HepG2 (cell line): ENCODE data around the gene STX8.

ENCODE experiments used
- BHLHE40 ChIP-seq: IDR thresholded peaks from 2 replicates; pipeline ENCODE4 v1.6.1; 2011; ENCODE audit warnings: low read length, improper control_type of control experiment
- CBX1 ChIP-seq: IDR thresholded peaks from one replicate; pipeline ENCODE4 v1.6.1; 2016; ENCODE audit warnings: antibody characterized with exemption, low read depth
- MTERF4 ChIP-seq: sonication (generic); formaldehyde crosslinking; IDR thresholded peaks from 2 replicates; pipeline ENCODE4 v1.8.0; 2023; ENCODE audit warnings: mild to moderate bottlenecking, missing genetic modification reagents
- SP4 ChIP-seq: sonication (generic); formaldehyde crosslinking; IDR thresholded peaks from 2 replicates; pipeline ENCODE4 v1.8.1; 2023; ENCODE audit warnings: mild to moderate bottlenecking, missing genetic modification reagents
- TAF15 ChIP-seq: fragments of 200-400 bp; formaldehyde crosslinking; IDR thresholded peaks from one replicate; pipeline ENCODE4 v1.6.1; 2018; ENCODE audit warnings: mild to moderate bottlenecking, low read depth, low read length; ENCODE audit not compliant: poor library complexity, severe bottlenecking
- ZBTB40 ChIP-seq, 2 experiments: fragments of 450-650 bp in 1 of 2; sonication (generic) in 1 of 2; formaldehyde crosslinking in 1 of 2; IDR thresholded peaks; 2 replicates each; pipeline versions ENCODE4 v1.6.1 to v1.8.0; 2016 to 2022; ENCODE audit warnings: antibody characterized with exemption in 1 of 2, mild to moderate bottlenecking in 1 of 2, missing genetic modification reagents in 1 of 2
- ZBTB49 ChIP-seq: sonication (generic); formaldehyde crosslinking; IDR thresholded peaks from 2 replicates; pipeline ENCODE4 v1.4.0; 2020; ENCODE audit warnings: missing genetic modification reagents, borderline replicate concordance
- ZKSCAN1 ChIP-seq: fragments of 150-350 bp; IDR thresholded peaks from 2 replicates; pipeline ENCODE4 v1.6.1; 2014; ENCODE audit warnings: low read length
- ZNF646 ChIP-seq: sonication (generic); formaldehyde crosslinking; IDR thresholded peaks from 2 replicates; pipeline ENCODE4 v1.9.0; 2021; ENCODE audit warnings: mild to moderate bottlenecking, missing genetic modification reagents
- TF ChIP-seq, protein P1 (sequence below): sonication (generic); formaldehyde crosslinking; IDR thresholded peaks from 2 replicates; pipeline ENCODE4 v1.5.0; 2020; ENCODE audit warnings: missing genetic modification reagents, mild to moderate bottlenecking, borderline replicate concordance
- TF ChIP-seq, protein P2 (sequence below): IDR thresholded peaks from 2 replicates; pipeline ENCODE4 v1.6.1; 2016; ENCODE audit warnings: mild to moderate bottlenecking, missing biosample characterization, missing genetic modification reagents
- TF ChIP-seq, protein P3 (sequence below): sonication (generic); formaldehyde crosslinking; IDR thresholded peaks from 2 replicates; pipeline ENCODE4 v1.4.0; 2020; ENCODE audit warnings: mild to moderate bottlenecking, missing genetic modification reagents

- TF ChIP-seq ZNF646 (CRISPR knock-in tag) (no peak), MTERF4 (CRISPR knock-in tag) (no peak), CBX1 (no peak), ZBTB40 (IDR thresholded peaks at IDR 0.05) (no peak), ZBTB40 (CRISPR knock-in tag; IDR thresholded peaks at IDR 0.05) (no peak), TAF15 (no peak), SP4 (CRISPR knock-in tag) (no peak), ZKSCAN1 (no peak), ZBTB49 (no peak), BHLHE40 (no peak)
- TF ChIP-seq, protein P1, sequence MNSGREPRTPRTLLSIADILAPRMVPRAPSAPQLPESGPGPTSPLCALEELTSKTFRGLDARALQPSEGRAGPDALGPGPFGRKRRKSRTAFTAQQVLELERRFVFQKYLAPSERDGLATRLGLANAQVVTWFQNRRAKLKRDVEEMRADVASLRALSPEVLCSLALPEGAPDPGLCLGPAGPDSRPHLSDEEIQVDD (CRISPR knock-in tag): no peak
- TF ChIP-seq, protein P2, sequence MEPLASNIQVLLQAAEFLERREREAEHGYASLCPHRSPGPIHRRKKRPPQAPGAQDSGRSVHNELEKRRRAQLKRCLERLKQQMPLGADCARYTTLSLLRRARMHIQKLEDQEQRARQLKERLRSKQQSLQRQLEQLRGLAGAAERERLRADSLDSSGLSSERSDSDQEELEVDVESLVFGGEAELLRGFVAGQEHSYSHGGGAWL (CRISPR knock-in tag): no peak
- TF ChIP-seq, protein P3, sequence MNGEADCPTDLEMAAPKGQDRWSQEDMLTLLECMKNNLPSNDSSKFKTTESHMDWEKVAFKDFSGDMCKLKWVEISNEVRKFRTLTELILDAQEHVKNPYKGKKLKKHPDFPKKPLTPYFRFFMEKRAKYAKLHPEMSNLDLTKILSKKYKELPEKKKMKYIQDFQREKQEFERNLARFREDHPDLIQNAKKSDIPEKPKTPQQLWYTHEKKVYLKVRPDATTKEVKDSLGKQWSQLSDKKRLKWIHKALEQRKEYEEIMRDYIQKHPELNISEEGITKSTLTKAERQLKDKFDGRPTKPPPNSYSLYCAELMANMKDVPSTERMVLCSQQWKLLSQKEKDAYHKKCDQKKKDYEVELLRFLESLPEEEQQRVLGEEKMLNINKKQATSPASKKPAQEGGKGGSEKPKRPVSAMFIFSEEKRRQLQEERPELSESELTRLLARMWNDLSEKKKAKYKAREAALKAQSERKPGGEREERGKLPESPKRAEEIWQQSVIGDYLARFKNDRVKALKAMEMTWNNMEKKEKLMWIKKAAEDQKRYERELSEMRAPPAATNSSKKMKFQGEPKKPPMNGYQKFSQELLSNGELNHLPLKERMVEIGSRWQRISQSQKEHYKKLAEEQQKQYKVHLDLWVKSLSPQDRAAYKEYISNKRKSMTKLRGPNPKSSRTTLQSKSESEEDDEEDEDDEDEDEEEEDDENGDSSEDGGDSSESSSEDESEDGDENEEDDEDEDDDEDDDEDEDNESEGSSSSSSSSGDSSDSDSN (CRISPR knock-in tag): no peak
Measured at GRCh38 chr17:9306086-9306485, 269.5 kb downstream of the STX8 start.
